ENCODE data around the gene TRNAU1AP.

DNA sequence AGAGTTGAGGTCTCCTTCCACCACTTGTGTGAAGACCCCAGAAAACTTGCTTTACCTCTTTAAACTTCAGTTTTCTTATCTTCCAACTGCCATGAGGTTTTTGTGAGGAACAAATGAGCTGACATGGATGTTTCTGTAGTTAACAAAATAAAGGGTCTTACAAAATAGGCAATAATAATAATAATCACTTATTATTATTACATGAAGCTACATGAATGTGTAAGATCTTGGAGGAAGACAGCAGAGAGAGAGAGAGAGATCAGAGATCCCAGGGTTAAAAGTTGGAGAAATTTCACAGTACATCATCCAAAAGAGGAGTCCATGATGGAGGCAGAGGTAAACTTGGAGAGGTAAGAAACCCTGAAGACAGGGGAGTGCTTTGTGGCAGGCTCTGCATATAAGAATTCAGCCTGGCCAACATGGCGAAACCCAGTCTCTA, 36.3 kb upstream of the TRNAU1AP start:
- TF ChIP-seq POLR2A (IDR thresholded peaks at IDR 0.05) (no peak), POLR2AphosphoS5 (IDR thresholded peaks at IDR 0.05) (no peak)
